ENCODE measurements around the gene HYOU1.
"Not testable (repeated sequence)": the region's sequence is repeated elsewhere in the genome, so short reads cannot be mapped to it uniquely, and the experiment has no call there.

HYOU1 gene

DNA sequence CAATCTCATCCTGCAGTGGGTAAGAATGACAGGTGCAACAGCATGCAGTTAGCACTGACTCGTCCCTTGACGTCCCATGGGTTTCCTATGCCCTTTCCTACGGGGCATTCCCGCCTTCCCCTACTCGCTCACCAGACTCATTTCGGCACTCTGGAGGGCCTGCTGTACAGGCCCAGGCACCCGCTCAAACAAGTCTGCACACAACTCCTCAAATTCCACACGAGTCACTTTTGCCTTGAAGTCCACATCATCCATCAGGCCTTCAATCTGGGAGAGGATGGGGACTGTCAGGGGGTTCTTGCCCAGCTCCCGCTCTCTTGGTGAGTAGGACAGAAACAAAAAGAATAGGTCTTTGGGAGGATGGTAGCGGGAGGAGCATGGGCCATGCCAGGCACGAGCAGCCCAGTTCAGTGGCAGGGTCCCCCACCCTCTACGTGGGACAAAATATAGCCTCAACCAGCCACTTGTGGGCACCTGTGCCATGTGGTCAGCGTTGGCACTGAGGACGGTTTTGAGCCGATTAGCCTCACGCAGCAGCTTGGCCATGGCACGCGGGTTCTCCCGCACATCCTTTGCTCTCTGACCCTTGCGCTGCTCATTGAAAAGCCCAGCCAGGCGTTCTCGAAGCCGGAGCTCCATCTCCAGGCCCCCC, 4.7 kb downstream of the HYOU1 start:
- Histone ChIP-seq H3K9me3 (ENCODE audit: control insufficient read depth, low read length) (no peaks in the 10 kb centered on the region), H3K27me3 (replicated peaks; ENCODE audit: control insufficient read depth, insufficient read depth, low read length) (no peaks in the 10 kb centered on the region), H3K36me3 (ENCODE audit: control insufficient read depth, insufficient read depth, low read length, severe bottlenecking) (peaks cover 77% of the 10 kb centered on the region), H3K4me1 (ENCODE audit: control insufficient read depth, insufficient read depth, low read length) (peaks cover 9% of the 10 kb centered on the region), H3K9ac (ENCODE audit: low read length) (no peak overlapping the region), H3K4me3 (ENCODE audit: low read length) (no peak overlapping the region)
- no peak for DNase-seq (ENCODE audit: low read depth)

DNA sequence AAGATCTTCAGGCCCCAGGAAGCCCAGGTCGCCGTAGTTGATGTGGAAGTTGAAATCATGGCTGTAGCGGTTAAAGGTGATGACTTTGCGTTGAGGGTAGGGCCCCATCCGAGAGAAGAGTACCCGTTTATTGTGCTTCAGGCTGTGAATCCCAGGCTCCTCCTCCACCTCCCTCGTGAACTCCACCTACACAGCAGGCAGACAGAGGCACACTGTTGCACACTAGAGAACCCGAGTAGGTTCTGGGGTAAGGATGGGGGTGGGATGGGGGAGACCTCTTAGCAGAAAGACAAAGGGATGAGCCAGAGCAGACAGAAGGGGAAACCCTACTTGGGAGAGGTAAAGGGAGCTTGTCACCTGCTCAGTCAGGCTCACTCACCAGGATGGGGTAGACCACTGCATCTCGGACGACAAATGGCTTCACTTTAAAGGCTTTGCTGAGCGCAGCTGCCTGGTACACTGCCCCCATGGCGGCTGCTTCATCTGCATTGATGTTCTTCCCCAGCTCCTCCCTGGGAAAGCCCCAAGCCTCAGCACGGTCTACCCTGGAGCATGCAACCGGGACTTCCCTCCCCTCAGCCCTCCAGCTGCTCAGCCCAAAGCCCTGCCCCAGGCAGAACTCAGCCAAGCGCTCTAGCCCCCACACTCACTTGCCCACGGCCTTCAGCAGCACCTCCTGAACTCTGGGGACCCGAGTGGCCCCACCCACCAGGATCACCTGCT, 5.4 kb downstream of the HYOU1 start:
- no peak overlapping the region for H3K4me3 ChIP-seq (ENCODE audit: low read length)
- H3K4me1 ChIP-seq (ENCODE audit: control insufficient read depth, insufficient read depth, low read length): peaks cover 9% of the 10 kb centered on the region
- peaks cover 84% of the 10 kb centered on the region for H3K36me3 ChIP-seq (ENCODE audit: control insufficient read depth, insufficient read depth, low read length, severe bottlenecking)
- no peak overlapping the region for H3K9ac ChIP-seq (ENCODE audit: low read length)
- no peaks in the 10 kb centered on the region for H3K27me3 ChIP-seq (replicated peaks; ENCODE audit: control insufficient read depth, insufficient read depth, low read length)
- no peaks in the 10 kb centered on the region for H3K9me3 ChIP-seq (ENCODE audit: control insufficient read depth, low read length)
- no peak for DNase-seq (ENCODE audit: low read depth)

DNA sequence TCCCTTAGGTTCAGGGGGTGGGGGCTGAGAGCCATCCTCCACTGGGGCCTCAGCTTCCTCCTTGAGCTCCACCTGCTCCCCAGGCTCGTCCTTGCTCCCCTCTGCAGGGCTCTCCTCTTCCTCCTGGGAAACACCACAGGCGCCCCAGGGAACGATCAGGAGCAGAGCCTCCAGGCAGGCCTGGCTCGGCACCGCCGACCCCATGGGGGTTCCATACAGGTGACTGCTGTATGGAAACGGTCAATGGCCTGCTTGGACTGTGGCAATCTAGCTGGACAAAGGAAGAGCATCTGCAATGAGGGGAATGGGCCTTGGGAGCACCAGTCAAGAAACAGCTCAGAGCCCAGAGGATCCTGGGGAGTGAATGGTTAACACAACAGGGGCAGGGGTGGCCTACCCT, 7.9 kb downstream of the HYOU1 start:
- Histone ChIP-seq H3K27me3 (replicated peaks; ENCODE audit: control insufficient read depth, insufficient read depth, low read length) (no peaks in the 10 kb centered on the region), H3K9ac (ENCODE audit: low read length) (no peak overlapping the region), H3K4me3 (ENCODE audit: low read length) (no peak overlapping the region), H3K9me3 (ENCODE audit: control insufficient read depth, low read length) (no peaks in the 10 kb centered on the region), H3K36me3 (ENCODE audit: control insufficient read depth, insufficient read depth, low read length, severe bottlenecking) (peaks cover 92% of the 10 kb centered on the region), H3K4me1 (ENCODE audit: control insufficient read depth, insufficient read depth, low read length) (no peaks in the 10 kb centered on the region)
- DNase-seq (ENCODE audit: low read depth): no peak

DNA sequence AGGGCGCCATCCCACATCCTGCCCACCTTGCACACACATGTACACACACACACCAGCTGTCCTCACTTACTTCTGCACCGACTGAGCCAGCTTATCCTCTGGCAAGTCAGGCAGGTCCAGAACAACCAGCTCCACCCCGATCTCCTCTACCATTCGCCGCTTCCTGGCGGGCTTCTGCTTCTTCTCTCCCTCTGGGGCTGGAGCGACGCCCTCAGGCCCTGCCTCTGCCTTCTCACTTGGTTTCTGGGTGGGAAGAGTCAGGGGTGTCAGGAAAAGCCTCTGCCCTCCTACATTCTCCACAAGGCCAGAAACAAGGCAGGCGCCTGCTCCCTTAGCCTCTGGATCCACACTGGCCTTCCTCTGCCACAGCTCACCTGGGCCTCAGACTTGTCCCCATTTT, 8.4 kb downstream of the HYOU1 start:
- Histone ChIP-seq H3K9ac (ENCODE audit: low read length) (no peak overlapping the region), H3K4me3 (ENCODE audit: low read length) (no peak overlapping the region), H3K27me3 (replicated peaks; ENCODE audit: control insufficient read depth, insufficient read depth, low read length) (no peaks in the 10 kb centered on the region), H3K9me3 (ENCODE audit: control insufficient read depth, low read length) (no peaks in the 10 kb centered on the region), H3K4me1 (ENCODE audit: control insufficient read depth, insufficient read depth, low read length) (no peaks in the 10 kb centered on the region), H3K36me3 (ENCODE audit: control insufficient read depth, insufficient read depth, low read length, severe bottlenecking) (peaks cover 88% of the 10 kb centered on the region)
- DNase-seq (ENCODE audit: low read depth): no peak

DNA sequence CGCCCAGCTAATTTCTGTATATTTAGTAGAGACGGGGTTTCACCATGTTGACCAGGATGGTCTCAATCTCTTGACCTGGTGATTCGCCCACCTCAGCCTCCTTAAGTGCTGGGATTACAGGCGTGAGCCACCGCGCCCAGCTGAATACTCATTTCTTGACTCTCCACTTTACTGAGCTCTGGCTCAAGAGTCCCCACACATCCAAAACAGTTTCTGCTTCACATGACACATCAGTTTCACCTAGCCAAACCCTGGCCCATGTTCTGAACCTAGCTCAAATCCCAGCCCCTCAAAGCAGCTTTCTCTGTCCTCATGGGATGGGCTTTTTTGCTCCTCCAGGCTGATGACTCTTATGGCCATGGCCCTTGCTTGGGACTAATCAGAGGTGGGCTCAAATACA, 9.8 kb downstream of the HYOU1 start:
- Histone ChIP-seq H3K4me1 (ENCODE audit: control insufficient read depth, insufficient read depth, low read length) (no peaks in the 10 kb centered on the region), H3K9ac (ENCODE audit: low read length) (no peak overlapping the region), H3K4me3 (ENCODE audit: low read length) (no peak overlapping the region), H3K36me3 (ENCODE audit: control insufficient read depth, insufficient read depth, low read length, severe bottlenecking) (peaks cover 73% of the 10 kb centered on the region), H3K27me3 (replicated peaks; ENCODE audit: control insufficient read depth, insufficient read depth, low read length) (no peaks in the 10 kb centered on the region), H3K9me3 (ENCODE audit: control insufficient read depth, low read length) (no peaks in the 10 kb centered on the region)
- no peak for DNase-seq (ENCODE audit: low read depth)

DNA sequence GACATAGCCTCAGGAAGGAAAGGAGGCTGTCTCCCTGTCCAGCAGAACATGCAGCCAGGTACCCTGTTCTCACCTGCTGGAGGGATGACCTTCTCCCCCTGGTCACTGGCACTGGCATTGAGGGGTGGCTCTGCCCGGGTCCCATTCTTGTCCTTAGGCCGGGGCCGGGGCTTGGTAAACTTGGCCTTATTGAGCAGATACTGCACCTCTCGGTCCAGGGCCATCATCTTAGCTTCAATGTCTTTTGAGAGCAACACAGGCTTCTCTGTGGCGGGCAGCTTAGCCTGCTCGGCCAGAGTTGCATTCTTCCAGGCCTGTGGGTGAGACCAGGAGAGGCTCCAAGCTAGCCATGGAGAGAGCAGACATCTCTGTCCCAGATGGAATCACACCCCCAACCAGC, 10.5 kb downstream of the HYOU1 start:
- no peak overlapping the region for H3K4me3 ChIP-seq (ENCODE audit: low read length)

DNA sequence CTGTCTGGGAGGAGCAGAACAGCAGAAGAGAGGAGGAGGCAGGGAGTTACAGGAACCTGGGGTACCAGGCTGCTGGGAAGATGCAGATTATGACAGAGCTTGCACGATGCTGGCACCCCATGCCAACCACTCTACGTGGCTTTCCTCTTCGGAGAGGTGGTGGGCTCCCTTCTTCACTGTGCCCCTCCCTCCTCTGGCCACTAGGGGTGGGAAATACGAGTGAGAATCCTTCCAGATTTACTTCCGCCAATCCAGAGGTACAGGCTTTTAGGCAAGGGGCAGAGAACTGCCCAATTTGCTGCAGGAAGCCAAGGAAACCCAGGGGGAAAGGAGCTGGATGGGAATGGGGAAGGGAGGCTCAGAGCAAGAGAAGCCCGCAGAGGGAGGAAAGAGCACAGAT, 12.3 kb downstream of the HYOU1 start:
- Histone ChIP-seq H3K9ac (ENCODE audit: low read length) (no peak overlapping the region), H3K4me1 (ENCODE audit: control insufficient read depth, insufficient read depth, low read length) (no peaks in the 10 kb centered on the region), H3K36me3 (ENCODE audit: control insufficient read depth, insufficient read depth, low read length, severe bottlenecking) (peaks cover 51% of the 10 kb centered on the region), H3K4me3 (ENCODE audit: low read length) (no peak overlapping the region), H3K27me3 (replicated peaks; ENCODE audit: control insufficient read depth, insufficient read depth, low read length) (no peaks in the 10 kb centered on the region), H3K9me3 (ENCODE audit: control insufficient read depth, low read length) (no peaks in the 10 kb centered on the region)
- DNase-seq (ENCODE audit: low read depth): no peak

More for the DNA sequence above, 10.5 kb downstream of the HYOU1 start:
- Histone ChIP-seq H3K27me3 (replicated peaks; ENCODE audit: control insufficient read depth, insufficient read depth, low read length) (no peaks in the 10 kb centered on the region), H3K36me3 (ENCODE audit: control insufficient read depth, insufficient read depth, low read length, severe bottlenecking) (peaks cover 66% of the 10 kb centered on the region), H3K9ac (ENCODE audit: low read length) (no peak overlapping the region), H3K9me3 (ENCODE audit: control insufficient read depth, low read length) (no peaks in the 10 kb centered on the region), H3K4me1 (ENCODE audit: control insufficient read depth, insufficient read depth, low read length) (no peaks in the 10 kb centered on the region)
- no peak for DNase-seq (ENCODE audit: low read depth)

DNA sequence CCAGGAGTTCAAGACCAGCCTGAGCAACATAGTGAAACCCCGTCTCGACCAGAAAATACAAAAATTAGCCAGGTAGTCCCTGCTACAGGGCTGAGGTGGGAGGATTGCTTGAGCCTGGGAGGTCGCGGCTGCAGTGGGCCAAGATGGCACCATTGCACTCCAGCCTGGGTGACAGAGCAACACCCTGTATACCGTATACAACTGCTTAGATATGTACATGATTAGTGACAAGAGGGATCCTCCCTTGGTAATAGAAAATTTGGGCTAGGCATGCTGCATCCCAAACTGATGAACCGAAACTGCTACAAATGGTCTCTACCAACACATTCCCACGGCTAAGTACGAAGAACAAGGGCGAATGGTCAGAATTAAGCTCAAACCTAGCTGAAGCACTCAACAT, 14.1 kb downstream of the HYOU1 start:
- H3K36me3 ChIP-seq (ENCODE audit: control insufficient read depth, insufficient read depth, low read length, severe bottlenecking): peaks cover 33% of the 10 kb centered on the region
- H3K4me3 ChIP-seq (ENCODE audit: low read length): no peak overlapping the region
- H3K4me1 ChIP-seq (ENCODE audit: control insufficient read depth, insufficient read depth, low read length): no peaks in the 10 kb centered on the region
- no peak for DNase-seq (ENCODE audit: low read depth)
- no peak overlapping the region for H3K9ac ChIP-seq (ENCODE audit: low read length)
- no peaks in the 10 kb centered on the region for H3K27me3 ChIP-seq (replicated peaks; ENCODE audit: control insufficient read depth, insufficient read depth, low read length)
- H3K9me3 ChIP-seq (ENCODE audit: control insufficient read depth, low read length): no peaks in the 10 kb centered on the region

DNA sequence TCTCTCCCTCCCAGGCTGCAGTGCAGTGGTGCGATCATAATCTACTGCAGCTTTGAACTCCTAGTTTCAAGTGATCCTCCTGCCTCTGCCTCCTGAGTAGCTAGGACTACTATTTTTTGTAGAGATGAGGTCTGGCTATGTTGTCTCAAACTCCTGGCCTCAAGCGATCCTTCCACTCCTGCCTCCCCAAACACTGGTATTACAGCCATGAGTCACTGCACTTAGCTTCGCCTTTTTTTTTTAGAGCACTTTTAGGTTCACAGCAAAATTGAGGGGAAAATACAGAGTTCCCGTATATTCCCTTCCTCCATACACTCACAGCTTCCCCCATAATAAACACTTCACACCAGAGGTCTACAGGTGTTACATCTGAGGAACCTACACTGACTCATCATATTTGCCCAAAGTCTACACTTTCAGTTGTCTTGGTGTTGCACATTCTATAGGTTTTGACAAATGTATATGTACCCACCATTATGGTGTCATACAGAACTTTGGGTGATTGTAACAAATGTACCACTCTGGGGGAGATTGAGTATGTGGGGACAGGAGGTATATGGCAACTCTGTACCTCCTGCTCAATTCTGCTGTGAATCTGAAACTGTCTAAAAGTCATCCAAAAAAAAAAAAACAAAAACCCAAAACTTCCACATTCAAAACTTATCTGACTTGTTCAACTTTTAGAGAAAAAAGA, 15.0 kb downstream of the HYOU1 start:
- Histone ChIP-seq H3K4me1 (ENCODE audit: control insufficient read depth, insufficient read depth, low read length) (no peaks in the 10 kb centered on the region), H3K9ac (ENCODE audit: low read length) (no peak overlapping the region), H3K4me3 (ENCODE audit: low read length) (no peak overlapping the region), H3K9me3 (ENCODE audit: control insufficient read depth, low read length) (no peaks in the 10 kb centered on the region), H3K27me3 (replicated peaks; ENCODE audit: control insufficient read depth, insufficient read depth, low read length) (no peaks in the 10 kb centered on the region), H3K36me3 (ENCODE audit: control insufficient read depth, insufficient read depth, low read length, severe bottlenecking) (peaks cover 23% of the 10 kb centered on the region)
- DNase-seq (ENCODE audit: low read depth): no peak

DNA sequence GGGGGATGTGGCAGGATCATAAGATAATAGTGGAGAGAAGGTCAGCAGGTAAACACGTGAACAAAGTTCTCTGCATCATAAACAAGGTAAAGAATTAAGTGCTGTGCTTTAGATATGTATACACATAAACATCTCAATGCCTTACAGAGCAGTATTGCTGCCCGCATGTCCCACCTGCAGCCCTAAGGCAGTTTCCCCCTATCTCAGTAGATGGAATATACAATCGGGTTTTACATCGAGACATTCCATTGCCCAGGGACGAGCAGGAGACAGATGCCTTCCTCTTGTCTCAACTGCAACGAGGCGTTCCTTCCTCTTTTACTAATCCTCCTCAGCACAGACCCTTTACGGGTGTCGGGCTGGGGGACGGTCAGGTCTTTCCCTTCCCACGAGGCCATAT, 17.5 kb downstream of the HYOU1 start:
- DNase-seq (ENCODE audit: low read depth); H3K9ac ChIP-seq (ENCODE audit: low read length); H3K4me1 ChIP-seq (ENCODE audit: control insufficient read depth, insufficient read depth, low read length); H3K36me3 ChIP-seq (ENCODE audit: control insufficient read depth, insufficient read depth, low read length, severe bottlenecking); H3K4me3 ChIP-seq (ENCODE audit: low read length); H3K9me3 ChIP-seq (ENCODE audit: control insufficient read depth, low read length); H3K27me3 ChIP-seq (replicated peaks; ENCODE audit: control insufficient read depth, insufficient read depth, low read length): not testable (repeated sequence)

DNA sequence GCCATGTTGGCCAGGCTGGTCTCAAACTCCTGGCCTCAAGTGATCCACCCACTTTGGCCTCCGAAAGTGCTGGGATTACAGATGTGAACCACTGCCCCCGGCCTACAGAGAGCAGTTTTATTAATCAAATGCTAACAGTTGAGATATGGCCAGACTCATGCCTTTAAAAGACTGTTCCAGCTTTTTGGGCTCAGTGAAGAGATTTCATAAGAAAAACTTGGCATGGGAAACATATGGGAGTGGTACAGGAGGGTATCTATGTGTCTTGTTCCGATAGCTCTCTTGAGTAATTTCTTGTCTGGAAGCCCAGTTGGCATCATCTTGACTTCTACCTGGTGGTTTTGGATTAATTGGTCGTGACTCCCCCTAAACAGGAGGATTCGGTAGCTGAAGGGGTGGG, 18.1 kb downstream of the HYOU1 start:
- DNase-seq (ENCODE audit: low read depth): no peak
- no peak overlapping the region for H3K4me3 ChIP-seq (ENCODE audit: low read length)
- H3K9me3 ChIP-seq (ENCODE audit: control insufficient read depth, low read length): no peaks in the 10 kb centered on the region
- no peak overlapping the region for H3K9ac ChIP-seq (ENCODE audit: low read length)
- H3K36me3 ChIP-seq (ENCODE audit: control insufficient read depth, insufficient read depth, low read length, severe bottlenecking): no peaks in the 10 kb centered on the region
- H3K27me3 ChIP-seq (replicated peaks; ENCODE audit: control insufficient read depth, insufficient read depth, low read length): no peaks in the 10 kb centered on the region
- H3K4me1 ChIP-seq (ENCODE audit: control insufficient read depth, insufficient read depth, low read length): no peaks in the 10 kb centered on the region

Measured in adipocyte (in vitro differentiated cells).